CD1c-positive myeloid dendritic cell (primary cell): Measurements from ENCODE around the gene OXER1.
A peak's percentile ranks its signal among the peaks of the same experiment; 100 is the strongest.

ENCODE experiments used
- DNase-seq: peaks from one replicate; pipeline ENCODE4 v3.0.0-alpha.2; 2016; ENCODE audit errors: extremely low spot score

Gene OXER1

GRCh38 chr2:42764096-42764495, at the start of gene OXER1:
OXER1 (minus strand) TSS chr2:42764135; CDS start chr2:42764062, 73 bp downstream.
- peak; percentile 63 for DNase-seq

DNA sequence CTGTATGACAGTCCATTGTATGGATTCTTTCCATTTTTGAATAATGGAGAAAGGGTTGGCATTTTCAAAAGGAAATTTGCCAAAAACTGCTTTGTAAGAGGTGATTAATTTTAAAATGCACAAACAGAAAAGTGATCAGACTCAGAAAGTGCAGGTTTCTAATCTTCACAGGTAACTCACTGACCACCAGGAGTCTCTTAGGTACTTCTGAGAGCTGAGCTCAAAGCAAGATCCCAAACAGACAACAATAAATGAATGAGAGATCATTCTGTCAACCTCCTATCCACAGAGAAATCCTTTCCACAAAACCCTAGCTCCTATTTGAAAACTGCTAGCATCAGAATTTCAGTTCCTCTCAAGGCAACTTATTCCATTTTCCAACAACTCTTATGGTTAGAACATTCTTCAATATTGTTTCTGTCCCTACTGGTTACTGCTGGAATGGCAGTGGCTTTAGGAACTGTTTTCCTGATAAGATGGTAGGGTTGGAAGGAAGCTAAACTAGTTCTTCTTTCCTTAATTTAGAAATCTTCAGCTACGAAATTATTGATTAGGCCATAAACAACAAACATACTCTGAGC, 49.1 kb upstream of the OXER1 start:
- DNase-seq: peak; percentile 74

- DNase-seq: peak; percentile 42
Observed at GRCh38 chr2:42810971-42811811, 47.3 kb upstream of the OXER1 start.

DNA sequence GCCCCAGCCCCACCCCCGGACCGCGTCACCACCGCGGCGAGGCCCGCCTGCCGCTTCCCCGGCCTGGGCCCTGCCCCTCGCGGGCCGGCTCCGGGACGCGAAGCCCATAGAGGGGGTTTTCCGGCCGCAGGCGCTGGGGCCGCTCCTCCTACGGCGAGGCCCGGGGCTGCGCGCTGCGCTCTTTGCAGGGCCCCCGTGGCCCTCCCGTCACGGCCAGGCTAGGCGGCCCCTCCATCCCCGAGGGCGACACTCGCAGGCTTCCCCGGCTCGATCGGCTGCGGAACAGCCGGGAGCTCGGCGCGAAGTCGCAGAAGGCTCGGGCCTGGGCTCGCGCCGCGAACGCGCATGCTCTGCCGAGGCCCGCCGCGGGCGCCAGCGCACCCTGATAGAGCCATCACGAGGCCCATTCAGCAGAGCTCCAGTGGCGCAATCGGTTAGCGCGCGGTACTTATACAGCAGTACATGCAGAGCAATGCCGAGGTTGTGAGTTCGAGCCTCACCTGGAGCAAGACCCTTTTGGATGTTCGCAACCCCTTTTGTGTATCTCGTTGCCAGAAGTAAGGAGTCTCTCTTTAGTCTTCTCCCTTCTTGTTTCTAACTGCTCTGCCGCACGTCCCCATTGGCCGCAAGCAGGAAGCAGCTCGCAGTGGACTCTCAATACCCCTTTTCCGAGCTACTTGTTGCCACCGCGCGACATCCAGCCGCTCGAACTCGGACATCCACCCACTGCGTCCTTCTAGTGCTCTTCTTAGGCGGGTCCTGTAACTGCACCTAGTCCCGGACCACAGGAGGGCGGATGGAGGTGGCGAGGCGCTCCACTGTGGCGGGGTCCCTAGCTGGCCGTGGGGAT, 46.4 kb upstream of the OXER1 start:
- peak; percentile 96 for DNase-seq

- peak; percentile 82 for DNase-seq
Observed at GRCh38 chr2:42809819-42810120, 45.8 kb upstream of the OXER1 start.

DNA sequence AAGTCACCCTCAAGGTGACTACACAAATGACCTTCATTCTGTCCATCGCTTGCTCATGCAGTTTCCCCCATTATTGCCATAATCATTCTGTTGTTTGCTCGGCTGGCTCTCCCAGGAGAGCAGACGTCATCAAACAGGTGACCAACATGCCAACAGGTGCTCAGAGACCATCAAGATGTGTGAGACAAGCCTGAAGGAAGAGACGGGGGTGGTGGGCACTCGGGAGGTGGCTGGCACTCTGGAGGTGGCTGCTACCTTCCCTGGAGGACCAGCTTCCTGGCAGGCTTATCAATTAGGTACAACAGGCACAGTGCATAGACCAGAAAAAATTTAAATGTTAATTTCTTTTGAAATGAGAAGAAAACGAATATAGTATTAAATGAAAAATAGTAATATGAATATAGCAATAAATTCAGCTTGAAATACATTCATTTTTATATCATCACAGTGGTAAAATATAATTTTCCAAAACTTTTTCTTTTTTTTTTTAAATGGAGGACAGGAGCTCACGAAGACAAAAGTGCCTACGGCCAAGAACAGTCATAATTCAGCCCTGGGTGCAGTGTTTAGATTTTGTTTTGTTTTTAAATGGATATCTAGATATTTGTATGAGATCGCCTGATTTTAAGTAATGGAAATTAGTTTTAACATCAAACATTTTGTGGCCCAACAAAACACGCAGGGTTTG, 45.3 kb upstream of the OXER1 start:
- DNase-seq: no peak

GRCh38 chr2:42808301-42808700, 44.4 kb upstream of the OXER1 start:
- DNase-seq: no peak

DNA sequence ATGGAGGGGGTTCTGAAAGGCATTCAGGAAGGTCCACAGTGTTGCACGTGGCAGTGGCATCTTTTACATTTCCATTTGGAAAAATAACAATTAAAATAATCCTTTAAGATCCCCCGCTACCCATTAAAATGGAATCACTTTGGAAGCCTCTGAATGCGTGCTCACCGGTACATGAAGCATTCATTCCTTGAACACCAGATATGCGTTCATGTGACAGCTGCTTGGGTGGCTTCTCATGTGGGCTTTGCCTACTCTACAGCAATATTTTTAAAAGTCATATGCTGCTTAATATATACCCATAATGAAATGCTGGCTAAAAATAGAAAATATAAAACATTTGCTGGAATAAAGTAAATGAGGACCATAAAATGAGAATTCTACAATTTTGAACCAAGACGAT, 42.9 kb upstream of the OXER1 start:
- DNase-seq: no peak

DNA sequence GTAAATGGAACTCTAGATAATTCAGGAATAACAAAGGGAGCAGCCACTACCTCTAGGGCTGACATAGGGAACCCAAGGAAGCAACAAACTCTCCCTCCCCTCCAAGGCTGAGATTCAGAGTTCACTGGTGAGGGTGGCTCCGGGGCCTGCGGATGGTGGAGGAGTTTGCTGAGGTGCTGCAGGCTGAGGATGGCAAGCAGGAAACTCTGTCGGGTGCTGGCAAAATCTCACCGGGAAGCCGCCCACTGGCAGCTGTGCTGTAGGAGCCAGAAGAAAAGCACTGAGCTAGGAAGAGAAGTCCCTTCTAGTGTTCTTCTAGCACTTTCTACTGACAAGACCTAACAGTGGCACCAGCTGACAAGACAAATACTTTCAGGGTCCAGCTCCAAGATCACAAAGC, 41.0 kb upstream of the OXER1 start:
- DNase-seq: no peak

DNA sequence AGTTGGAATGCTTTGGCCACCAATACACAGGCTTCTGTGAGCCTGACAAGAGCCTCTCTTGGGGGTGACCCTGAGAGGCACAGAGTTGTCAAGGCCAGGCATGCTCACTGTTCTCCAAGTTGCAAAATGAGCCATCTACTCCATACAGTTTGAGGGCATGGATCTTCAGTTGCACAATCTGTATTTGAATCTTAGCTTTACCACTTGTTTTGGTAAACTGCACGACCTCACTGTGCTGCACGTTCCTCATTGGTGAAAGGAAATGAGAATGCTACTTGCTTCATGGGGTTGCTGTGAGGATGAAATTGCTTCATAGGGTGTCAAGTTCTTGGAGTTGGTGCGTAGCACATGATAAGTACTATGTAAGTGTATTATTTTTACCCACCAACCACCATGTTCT, 40.4 kb upstream of the OXER1 start:
- peak; percentile 78 for DNase-seq

- DNase-seq: no peak
Observed at GRCh38 chr2:42802150-42802549, 38.2 kb upstream of the OXER1 start.

- no peak for DNase-seq
Observed at GRCh38 chr2:42801381-42801780, 37.4 kb upstream of the OXER1 start.

- peak; percentile 14 for DNase-seq
Observed at GRCh38 chr2:42800981-42801380, 37.0 kb upstream of the OXER1 start.

DNA sequence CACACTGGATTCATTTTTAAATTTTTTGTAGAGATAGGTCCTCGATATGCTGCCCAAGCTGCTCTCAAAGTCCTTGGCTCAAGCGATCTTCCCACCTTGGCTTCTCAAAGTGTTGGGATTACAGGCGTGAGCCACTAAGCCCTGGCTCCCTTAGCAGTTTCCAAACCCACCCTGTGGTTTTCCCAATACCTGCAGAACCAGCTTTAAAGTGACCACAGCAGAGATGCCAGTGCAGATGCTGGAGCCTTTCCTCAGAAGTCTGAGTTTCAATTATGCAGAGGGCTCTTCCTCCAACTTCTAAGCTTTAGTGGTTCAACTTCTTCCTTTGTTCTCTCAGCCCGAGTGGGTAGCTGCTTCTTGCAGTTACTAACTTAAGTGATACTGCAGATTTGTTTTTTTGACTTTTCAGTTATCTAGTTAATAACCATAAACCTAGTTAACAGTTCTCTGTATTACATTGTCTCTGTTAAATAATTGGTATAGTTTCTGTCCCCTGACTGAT, 36.6 kb upstream of the OXER1 start:
- no peak for DNase-seq

GRCh38 chr2:42799881-42800280, 35.9 kb upstream of the OXER1 start:
- DNase-seq: no peak

- no peak for DNase-seq
Observed at GRCh38 chr2:42797281-42797680, 33.3 kb upstream of the OXER1 start.

- DNase-seq: no peak
Observed at GRCh38 chr2:42796427-42797248, 32.7 kb upstream of the OXER1 start.

DNA sequence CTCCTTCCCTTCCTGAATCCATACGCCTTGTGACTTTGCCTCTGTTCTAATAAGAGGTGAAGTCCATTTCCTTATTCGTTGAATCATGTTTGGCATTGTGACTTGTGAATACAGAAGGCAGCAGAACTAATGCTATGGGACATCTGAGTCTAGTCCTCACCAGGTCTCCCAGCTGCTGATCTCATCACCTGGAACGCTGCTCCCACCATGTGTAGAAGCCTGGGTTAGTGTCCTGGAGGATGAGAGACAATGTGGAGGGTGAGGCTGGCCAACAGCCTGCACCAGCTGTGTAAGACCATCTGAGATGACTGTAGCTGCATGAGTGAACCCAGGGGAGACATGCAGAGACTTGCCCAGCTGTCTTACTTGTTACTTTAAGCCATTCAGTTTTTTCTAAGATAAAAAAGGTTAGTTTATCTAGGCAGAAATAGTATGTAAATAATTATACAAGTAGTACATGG, 31.9 kb upstream of the OXER1 start:
- DNase-seq: no peak

- DNase-seq: no peak
Observed at GRCh38 chr2:42795275-42795674, 31.3 kb upstream of the OXER1 start.

- no peak for DNase-seq
Observed at GRCh38 chr2:42794271-42795046, 30.5 kb upstream of the OXER1 start.
